ENCODE data around the gene ESAM.

ESAM gene

GRCh38 chr11:124725719-124726105 is 36.4 kb downstream of the ESAM start:
- Histone ChIP-seq H3K36me3 (ENCODE audit: control insufficient read depth in 2 of 2, insufficient read depth in 1 of 2, low read length in 2 of 2) (no peaks in the 10 kb centered on the region), H3K4me3 (ENCODE audit: low read depth, low read length) (no peak overlapping the region), H3K4me1 (ENCODE audit: control insufficient read depth, insufficient read depth, low read length) (peaks cover 3% of the 10 kb centered on the region; the same call in 1 of the 2 replicates), H3K9me3 (ENCODE audit: control insufficient read depth, insufficient read depth, low read depth, low read length) (no peaks in the 10 kb centered on the region), H3K27ac (ENCODE audit: extremely low read depth, low read depth, low read length) (no peak overlapping the region)
- TF ChIP-seq ZNF596 (tag by site-specific recombination; IDR thresholded peaks at IDR 0.05): no peak
- no peak for TF ChIP-seq ZNF776 (tag by site-specific recombination; IDR thresholded peaks at IDR 0.05; ENCODE audit: borderline replicate concordance)
- TF ChIP-seq GLIS1 (tag by site-specific recombination; IDR thresholded peaks at IDR 0.05): no peak
- TF ChIP-seq ZNF677 (tag by site-specific recombination; IDR thresholded peaks at IDR 0.05): no peak
- no peak for TF ChIP-seq ZNF529 (tag by site-specific recombination; IDR thresholded peaks at IDR 0.05; ENCODE audit: insufficient replicate concordance)
- TF ChIP-seq ZBTB1 (tag by site-specific recombination; IDR thresholded peaks at IDR 0.05): no peak
- TF ChIP-seq, protein P1, sequence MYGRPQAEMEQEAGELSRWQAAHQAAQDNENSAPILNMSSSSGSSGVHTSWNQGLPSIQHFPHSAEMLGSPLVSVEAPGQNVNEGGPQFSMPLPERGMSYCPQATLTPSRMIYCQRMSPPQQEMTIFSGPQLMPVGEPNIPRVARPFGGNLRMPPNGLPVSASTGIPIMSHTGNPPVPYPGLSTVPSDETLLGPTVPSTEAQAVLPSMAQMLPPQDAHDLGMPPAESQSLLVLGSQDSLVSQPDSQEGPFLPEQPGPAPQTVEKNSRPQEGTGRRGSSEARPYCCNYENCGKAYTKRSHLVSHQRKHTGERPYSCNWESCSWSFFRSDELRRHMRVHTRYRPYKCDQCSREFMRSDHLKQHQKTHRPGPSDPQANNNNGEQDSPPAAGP (tag by site-specific recombination; IDR thresholded peaks at IDR 0.05): no peak
- TF ChIP-seq ZNF10 (tag by site-specific recombination; IDR thresholded peaks at IDR 0.05): no peak
- no peak for TF ChIP-seq ZNF18 (tag by site-specific recombination; IDR thresholded peaks at IDR 0.05)
- no peak for TF ChIP-seq OSR2 (tag by site-specific recombination; IDR thresholded peaks at IDR 0.05)
- TF ChIP-seq BCL11A (tag by site-specific recombination; IDR thresholded peaks at IDR 0.05; ENCODE audit: low read depth): no peak
- TF ChIP-seq IKZF3 (tag by site-specific recombination; IDR thresholded peaks at IDR 0.05): no peak
- TF ChIP-seq, protein P2, sequence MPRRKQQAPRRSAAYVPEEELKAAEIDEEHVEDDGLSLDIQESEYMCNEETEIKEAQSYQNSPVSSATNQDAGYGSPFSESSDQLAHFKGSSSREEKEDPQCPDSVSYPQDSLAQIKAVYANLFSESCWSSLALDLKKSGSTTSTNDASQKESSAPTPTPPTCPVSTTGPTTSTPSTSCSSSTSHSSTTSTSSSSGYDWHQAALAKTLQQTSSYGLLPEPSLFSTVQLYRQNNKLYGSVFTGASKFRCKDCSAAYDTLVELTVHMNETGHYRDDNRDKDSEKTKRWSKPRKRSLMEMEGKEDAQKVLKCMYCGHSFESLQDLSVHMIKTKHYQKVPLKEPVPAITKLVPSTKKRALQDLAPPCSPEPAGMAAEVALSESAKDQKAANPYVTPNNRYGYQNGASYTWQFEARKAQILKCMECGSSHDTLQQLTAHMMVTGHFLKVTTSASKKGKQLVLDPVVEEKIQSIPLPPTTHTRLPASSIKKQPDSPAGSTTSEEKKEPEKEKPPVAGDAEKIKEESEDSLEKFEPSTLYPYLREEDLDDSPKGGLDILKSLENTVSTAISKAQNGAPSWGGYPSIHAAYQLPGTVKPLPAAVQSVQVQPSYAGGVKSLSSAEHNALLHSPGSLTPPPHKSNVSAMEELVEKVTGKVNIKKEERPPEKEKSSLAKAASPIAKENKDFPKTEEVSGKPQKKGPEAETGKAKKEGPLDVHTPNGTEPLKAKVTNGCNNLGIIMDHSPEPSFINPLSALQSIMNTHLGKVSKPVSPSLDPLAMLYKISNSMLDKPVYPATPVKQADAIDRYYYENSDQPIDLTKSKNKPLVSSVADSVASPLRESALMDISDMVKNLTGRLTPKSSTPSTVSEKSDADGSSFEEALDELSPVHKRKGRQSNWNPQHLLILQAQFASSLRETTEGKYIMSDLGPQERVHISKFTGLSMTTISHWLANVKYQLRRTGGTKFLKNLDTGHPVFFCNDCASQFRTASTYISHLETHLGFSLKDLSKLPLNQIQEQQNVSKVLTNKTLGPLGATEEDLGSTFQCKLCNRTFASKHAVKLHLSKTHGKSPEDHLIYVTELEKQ (tag by site-specific recombination; IDR thresholded peaks at IDR 0.05; ENCODE audit: borderline replicate concordance): no peak
- no peak for TF ChIP-seq ZBTB49 (tag by site-specific recombination; IDR thresholded peaks at IDR 0.05; ENCODE audit: low read depth)
- no peak for TF ChIP-seq ZNF544 (tag by site-specific recombination; IDR thresholded peaks at IDR 0.05)
- ChIA-PET POLR2A (no interaction called here), CTCF (interaction anchor here (0.5 kb wide), 1 partner anchor 141 kb away, joined by 4 read pairs; no protein-coding TSS in a partner anchor)

DNA sequence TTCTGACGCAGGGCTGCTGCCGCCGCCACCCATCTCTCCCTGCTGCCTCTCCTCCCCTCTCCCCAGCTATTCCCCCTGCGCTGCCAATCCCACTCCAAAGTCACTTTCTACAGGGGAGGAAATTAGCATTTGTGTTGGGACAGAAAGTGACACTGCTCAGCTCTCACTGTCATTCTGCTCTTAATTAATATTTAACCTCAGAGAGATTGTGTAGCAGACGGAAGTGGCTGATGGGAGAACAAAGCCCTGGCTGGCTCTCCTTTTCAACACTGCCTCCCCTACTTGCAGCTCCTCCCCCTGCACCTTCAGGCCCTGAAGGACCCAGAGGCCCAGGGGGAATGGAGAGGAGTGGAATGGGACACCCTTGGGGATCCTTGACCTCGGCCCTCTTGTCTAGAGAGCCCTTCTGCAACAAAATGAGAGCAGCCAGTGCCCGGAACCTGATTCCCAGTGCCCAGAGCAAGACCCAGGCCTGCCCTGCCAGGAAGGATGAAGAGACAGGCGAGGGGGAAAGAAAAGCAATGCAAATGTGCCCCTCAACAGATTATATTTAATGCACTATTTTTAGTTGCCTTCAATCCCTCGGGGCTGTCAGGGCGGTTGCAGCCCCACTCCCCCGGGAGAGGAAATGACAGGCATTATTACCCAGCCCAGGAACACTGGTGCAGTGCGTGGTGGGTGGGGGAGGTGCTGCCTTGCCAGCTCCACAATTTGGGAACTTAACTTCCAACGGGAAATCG is 36.9 kb downstream of the ESAM start:
- CTCF ChIA-PET: interaction anchor here (1.0 kb wide), 1 partner anchor 109 kb away, joined by 5 read pairs; no protein-coding TSS in a partner anchor
- Histone ChIP-seq H3K9me3 (ENCODE audit: control insufficient read depth, insufficient read depth, low read depth, low read length) (no peaks in the 10 kb centered on the region), H3K27ac (ENCODE audit: extremely low read depth, low read depth, low read length) (no peak overlapping the region), H3K36me3 (ENCODE audit: control insufficient read depth in 2 of 2, insufficient read depth in 1 of 2, low read length in 2 of 2) (no peaks in the 10 kb centered on the region), H3K4me1 (ENCODE audit: control insufficient read depth, insufficient read depth, low read length) (peaks cover 3% of the 10 kb centered on the region; the same call in 1 of the 2 replicates), H3K4me3 (ENCODE audit: low read depth, low read length) (no peak overlapping the region)
- no peak for TF ChIP-seq PRDM6 (tag by site-specific recombination; IDR thresholded peaks at IDR 0.05)
- TF ChIP-seq ZNF341 (tag by site-specific recombination; IDR thresholded peaks at IDR 0.05; ENCODE audit: low read depth): peak; percentile 23; the same call in 1 of the 2 replicates
- TF ChIP-seq, protein P3, sequence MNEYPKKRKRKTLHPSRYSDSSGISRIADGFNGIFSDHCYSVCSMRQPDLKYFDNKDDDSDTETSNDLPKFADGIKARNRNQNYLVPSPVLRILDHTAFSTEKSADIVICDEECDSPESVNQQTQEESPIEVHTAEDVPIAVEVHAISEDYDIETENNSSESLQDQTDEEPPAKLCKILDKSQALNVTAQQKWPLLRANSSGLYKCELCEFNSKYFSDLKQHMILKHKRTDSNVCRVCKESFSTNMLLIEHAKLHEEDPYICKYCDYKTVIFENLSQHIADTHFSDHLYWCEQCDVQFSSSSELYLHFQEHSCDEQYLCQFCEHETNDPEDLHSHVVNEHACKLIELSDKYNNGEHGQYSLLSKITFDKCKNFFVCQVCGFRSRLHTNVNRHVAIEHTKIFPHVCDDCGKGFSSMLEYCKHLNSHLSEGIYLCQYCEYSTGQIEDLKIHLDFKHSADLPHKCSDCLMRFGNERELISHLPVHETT (tag by site-specific recombination; IDR thresholded peaks at IDR 0.05): no peak
- POLR2A ChIA-PET: interaction anchor here (1.1 kb wide), 1 partner anchor 15 kb away, joined by 5 read pairs; the partner anchor contains the start of gene NRGN
